AG04449 (cell line): ENCODE results near the gene RMDN2.

Experiments used
- CTCF ChIA-PET: fragments of 350-600 bp; formaldehyde crosslinking; extraction: SDS; loops from one replicate; lab custom pipeline; 2021; ENCODE audit warnings: antibody characterized with exemption; lab: Yijun Ruan, JAX
- POLR2A ChIA-PET: fragments of 400-600, 350-600 bp; formaldehyde crosslinking; extraction: SDS; loops from one replicate; lab custom pipeline; 2020; ENCODE audit warnings: antibody characterized with exemption, inconsistent platforms; lab: Yijun Ruan, JAX
- DNase-seq: peaks from one replicate; pipeline ENCODE4 v3.0.0-alpha.2; 2010; ENCODE audit warnings: low read depth, low spot score
- H3K4me3 ChIP-seq: 2 replicates; pipeline ENCODE4 v1.5.1; 2011; ENCODE audit warnings: low read depth, mild to moderate bottlenecking, control low read depth, low read length
- TF ChIP-seq, protein P1 (sequence below): IDR thresholded peaks from one replicate; pipeline ENCODE4 v1.5.1; 2011; ENCODE audit warnings: mild to moderate bottlenecking, moderate library complexity, low read length, control low read depth, inconsistent platforms; ENCODE audit not compliant: insufficient read depth; ENCODE audit errors: missing control alignments

RMDN2 gene

GRCh38 chr2:38060236-38061018 lies 135.3 kb downstream of the RMDN2 start:
- H3K4me3 ChIP-seq = no peak overlapping the region
- CTCF ChIA-PET = no interaction called here
- TF ChIP-seq, protein P1, sequence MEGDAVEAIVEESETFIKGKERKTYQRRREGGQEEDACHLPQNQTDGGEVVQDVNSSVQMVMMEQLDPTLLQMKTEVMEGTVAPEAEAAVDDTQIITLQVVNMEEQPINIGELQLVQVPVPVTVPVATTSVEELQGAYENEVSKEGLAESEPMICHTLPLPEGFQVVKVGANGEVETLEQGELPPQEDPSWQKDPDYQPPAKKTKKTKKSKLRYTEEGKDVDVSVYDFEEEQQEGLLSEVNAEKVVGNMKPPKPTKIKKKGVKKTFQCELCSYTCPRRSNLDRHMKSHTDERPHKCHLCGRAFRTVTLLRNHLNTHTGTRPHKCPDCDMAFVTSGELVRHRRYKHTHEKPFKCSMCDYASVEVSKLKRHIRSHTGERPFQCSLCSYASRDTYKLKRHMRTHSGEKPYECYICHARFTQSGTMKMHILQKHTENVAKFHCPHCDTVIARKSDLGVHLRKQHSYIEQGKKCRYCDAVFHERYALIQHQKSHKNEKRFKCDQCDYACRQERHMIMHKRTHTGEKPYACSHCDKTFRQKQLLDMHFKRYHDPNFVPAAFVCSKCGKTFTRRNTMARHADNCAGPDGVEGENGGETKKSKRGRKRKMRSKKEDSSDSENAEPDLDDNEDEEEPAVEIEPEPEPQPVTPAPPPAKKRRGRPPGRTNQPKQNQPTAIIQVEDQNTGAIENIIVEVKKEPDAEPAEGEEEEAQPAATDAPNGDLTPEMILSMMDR = no peak
- DNase-seq = no peak
- POLR2A ChIA-PET = no interaction called here

GRCh38 chr2:38064801-38065501 lies 139.9 kb downstream of the RMDN2 start:
- ChIA-PET POLR2A (interaction anchor here (0.6 kb wide), 1 partner anchor 383 kb away, joined by 3 read pairs; no protein-coding TSS in a partner anchor), CTCF (interaction anchor here (0.8 to 1.4 kb wide), 2 partner anchors 12 to 19 kb away, joined by 3 to 4 read pairs; no protein-coding TSS in a partner anchor)
- DNase-seq = no peak
- H3K4me3 ChIP-seq = no peak overlapping the region
- TF ChIP-seq, protein P1 = no peak

DNA sequence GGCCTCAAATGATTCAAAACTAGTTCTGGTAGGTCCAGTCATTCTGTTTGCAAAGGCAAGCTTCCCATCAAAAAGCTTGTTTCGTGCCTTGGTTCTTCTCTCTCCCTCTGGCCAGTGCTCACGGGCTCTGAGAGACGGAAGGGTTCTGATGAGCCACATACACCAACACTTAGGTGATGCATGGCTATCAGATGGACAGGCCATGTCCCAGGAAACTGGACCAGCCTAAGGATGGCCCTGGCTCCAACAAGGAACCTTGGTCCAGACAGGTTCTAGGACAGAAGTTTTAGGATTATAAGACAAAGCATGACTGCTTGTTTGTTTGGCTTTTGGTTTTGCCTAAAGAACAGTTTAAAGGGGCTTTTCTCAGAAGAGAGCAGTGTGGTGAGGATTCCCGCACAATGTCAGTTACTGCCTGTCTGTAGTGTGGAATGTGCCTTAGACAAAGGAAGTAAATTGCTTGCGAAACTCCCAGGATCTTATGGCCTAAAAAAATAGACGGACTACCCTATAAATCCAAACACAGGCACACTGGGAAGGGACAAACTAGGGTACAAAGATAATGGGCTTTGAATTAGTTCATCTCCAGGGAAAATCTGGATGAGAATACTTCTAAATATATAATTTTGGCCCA lies 140.5 kb downstream of the RMDN2 start:
- no peak overlapping the region for H3K4me3 ChIP-seq
- no peak for DNase-seq
- POLR2A ChIA-PET = interaction anchor here (0.6 kb wide), 1 partner anchor 382 kb away, joined by 3 read pairs; no protein-coding TSS in a partner anchor
- TF ChIP-seq, protein P1 = no peak
- CTCF ChIA-PET = interaction anchor here (1.4 kb wide), 1 partner anchor 12 kb away, joined by 4 read pairs; no protein-coding TSS in a partner anchor

DNA sequence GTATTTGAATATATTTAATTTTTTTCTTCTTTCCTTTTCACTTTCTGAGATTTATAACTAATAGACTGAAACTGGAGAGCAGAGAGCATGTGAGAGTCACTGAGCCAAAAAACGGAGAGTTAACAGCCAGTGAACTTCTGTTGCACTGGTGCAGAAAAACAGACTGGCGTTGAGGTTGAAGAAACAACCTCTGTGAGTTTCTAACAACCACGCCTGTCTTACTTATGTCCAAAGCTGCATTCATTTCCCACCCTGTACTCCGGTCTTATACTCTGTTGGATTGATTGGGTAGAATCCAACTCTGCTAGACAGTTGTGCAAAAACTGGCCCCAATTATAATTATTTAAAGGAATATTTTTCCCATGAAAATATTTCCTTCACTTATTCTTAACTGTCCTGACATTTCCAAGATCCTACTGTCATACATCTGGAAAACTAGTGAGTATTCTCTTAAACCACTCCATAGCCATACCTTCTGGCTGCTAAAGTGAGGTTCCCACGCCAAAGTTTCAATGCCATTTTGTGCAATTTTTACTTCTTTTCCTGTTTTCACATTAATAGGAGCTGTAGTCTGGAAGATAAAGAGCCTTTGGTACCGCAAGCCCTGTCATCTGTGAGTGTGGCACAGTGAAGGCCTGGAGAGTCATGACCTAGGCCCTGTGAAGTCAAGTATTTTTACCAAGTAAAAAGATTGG lies 141.5 kb downstream of the RMDN2 start:
- POLR2A ChIA-PET = no interaction called here

More for the DNA sequence above, 141.5 kb downstream of the RMDN2 start:
- no peak for DNase-seq
- TF ChIP-seq, protein P1 = no peak
- H3K4me3 ChIP-seq = no peak overlapping the region
- CTCF ChIA-PET = no interaction called here
